Lung (tissue), 12 donors: ENCODE data around the gene SELENOF. TPM values are rescaled to one million over a fixed set of nuclear protein-coding genes. Genes with fewer than 3 reads are reported as not detected.

Source experiments
- ATAC-seq: fragments of 200-7000 bp; cut with Tn5 transposase; one replicate; pipeline ENCODE4 v1.9.1; 2020; ENCODE audit warnings: moderate number of reproducible peaks; ENCODE audit not compliant: insufficient read depth, low FRiP score
- DNase-seq, 3 donors: peaks; one replicate each; pipeline ENCODE4 v3.0.0-alpha.2; 2013 to 2017
- H3K27ac ChIP-seq, 2 donors: one replicate each; pipeline ENCODE4 v1.5.1; 2013; ENCODE audit warnings: mild to moderate bottlenecking in 2 of 2, moderate library complexity in 2 of 2, control low read depth in 1 of 2, inconsistent platforms in 1 of 2, low read depth in 1 of 2, low read length in 1 of 2
- H3K27me3 ChIP-seq, 3 donors: one replicate each; pipeline ENCODE4 v1.5.1; 2013; ENCODE audit warnings: low read length in 2 of 3; ENCODE audit not compliant: control insufficient read depth in 3 of 3, insufficient read depth in 3 of 3
- H3K36me3 ChIP-seq, 4 donors: one replicate each; pipeline ENCODE4 v1.5.1; 2013; ENCODE audit warnings: low read length in 4 of 4, mild to moderate bottlenecking in 1 of 4, moderate library complexity in 1 of 4; ENCODE audit not compliant: control insufficient read depth in 4 of 4, insufficient read depth in 4 of 4
- H3K4me1 ChIP-seq, 5 donors: one replicate each; pipeline ENCODE4 v1.5.1; 2013; ENCODE audit warnings: low read length in 5 of 5, mild to moderate bottlenecking in 2 of 5, moderate library complexity in 1 of 5; ENCODE audit not compliant: control insufficient read depth in 5 of 5, insufficient read depth in 5 of 5
- H3K4me3 ChIP-seq: one replicate; pipeline ENCODE4 v1.5.1; 2013; ENCODE audit warnings: mild to moderate bottlenecking, control low read depth, moderate library complexity
- H3K9ac ChIP-seq, 2 donors: one replicate each; pipeline ENCODE4 v1.5.1; 2013; ENCODE audit warnings: low read length in 2 of 2, control low read depth in 1 of 2; ENCODE audit not compliant: insufficient read depth in 1 of 2
- H3K9me3 ChIP-seq, 4 donors: one replicate each; pipeline ENCODE4 v1.5.1; 2013; ENCODE audit warnings: low read length in 3 of 4, mild to moderate bottlenecking in 1 of 4, moderate library complexity in 1 of 4; ENCODE audit not compliant: control insufficient read depth in 4 of 4, insufficient read depth in 3 of 4
- WGBS, 2 donors: extraction: QIAGEN DNeasy Blood & Tissue Kit; methylation state at CpG; one replicate each; pipeline ENCODE4 v1.1.7; 2013; 5-methylcytosine and 5-hydroxymethylcytosine counted together
- polyA plus RNA-seq, 2 donors: library from polyadenylated mRNA; stranded (reverse); fragments of 200-250 nt; gene quantifications; one replicate each; pipeline ENCODE4 v1.2.1, GENCODE V29; 2013
- total RNA-seq, 2 donors: library from RNA; depleted of rRNA in 1 of 2; stranded (reverse); fragments of >200 nt in 1 of 2; gene quantifications; one replicate each; pipeline ENCODE4 v1.2.1, GENCODE V29; 2014 to 2021
- TF ChIP-seq, protein P1 (sequence below): IDR thresholded peaks from 2 replicates; pipeline ENCODE4 v1.5.1; 2012; ENCODE audit warnings: mild to moderate bottlenecking; ENCODE audit errors: control extremely low read depth, extremely low read depth
- donor health status: control.
- donor health status: control.
- donor health status: Bipolar disorder and iron deficiency.
- donor health status: healthy.
- donor health status: DM: yes; HTN: yes; CAD: no.

Gene SELENOF
- total and polyA plus RNA-seq, 4 donors = 132 to 240 (median 207) TPM

DNA sequence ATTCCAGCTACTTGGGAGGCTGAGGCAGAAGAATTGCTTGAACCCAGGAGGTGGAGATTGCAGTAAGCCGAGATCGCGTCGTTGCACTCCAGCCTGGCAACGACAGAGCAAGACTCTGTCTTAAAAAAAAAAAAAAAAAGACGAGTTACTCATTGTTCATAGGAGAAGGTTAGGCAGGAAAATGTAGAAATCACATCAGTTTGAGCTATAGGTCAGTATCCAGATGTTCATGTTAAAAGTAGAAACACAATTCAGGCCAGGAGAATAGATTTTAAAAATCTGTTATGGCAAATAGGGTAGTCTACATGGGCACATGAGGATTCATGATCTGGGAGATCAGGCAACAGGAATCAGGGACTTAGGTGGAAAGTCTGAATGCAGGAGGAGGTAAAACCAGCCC, 57.7 kb downstream of the SELENOF start:
- no peak overlapping the region for H3K27ac ChIP-seq
- TF ChIP-seq, protein P1, sequence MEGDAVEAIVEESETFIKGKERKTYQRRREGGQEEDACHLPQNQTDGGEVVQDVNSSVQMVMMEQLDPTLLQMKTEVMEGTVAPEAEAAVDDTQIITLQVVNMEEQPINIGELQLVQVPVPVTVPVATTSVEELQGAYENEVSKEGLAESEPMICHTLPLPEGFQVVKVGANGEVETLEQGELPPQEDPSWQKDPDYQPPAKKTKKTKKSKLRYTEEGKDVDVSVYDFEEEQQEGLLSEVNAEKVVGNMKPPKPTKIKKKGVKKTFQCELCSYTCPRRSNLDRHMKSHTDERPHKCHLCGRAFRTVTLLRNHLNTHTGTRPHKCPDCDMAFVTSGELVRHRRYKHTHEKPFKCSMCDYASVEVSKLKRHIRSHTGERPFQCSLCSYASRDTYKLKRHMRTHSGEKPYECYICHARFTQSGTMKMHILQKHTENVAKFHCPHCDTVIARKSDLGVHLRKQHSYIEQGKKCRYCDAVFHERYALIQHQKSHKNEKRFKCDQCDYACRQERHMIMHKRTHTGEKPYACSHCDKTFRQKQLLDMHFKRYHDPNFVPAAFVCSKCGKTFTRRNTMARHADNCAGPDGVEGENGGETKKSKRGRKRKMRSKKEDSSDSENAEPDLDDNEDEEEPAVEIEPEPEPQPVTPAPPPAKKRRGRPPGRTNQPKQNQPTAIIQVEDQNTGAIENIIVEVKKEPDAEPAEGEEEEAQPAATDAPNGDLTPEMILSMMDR = no peak
- no peaks in the 10 kb centered on the region for H3K4me1 ChIP-seq
- 94% methylated on average over 6 of the region's 6 CpGs for WGBS, 2 donors
- H3K9ac ChIP-seq = no peak overlapping the region
- H3K36me3 ChIP-seq = no peaks in the 10 kb centered on the region
- DNase-seq (no peak), ATAC-seq (no peak)
- H3K27me3 ChIP-seq = no peaks in the 10 kb centered on the region
- H3K9me3 ChIP-seq = no peaks in the 10 kb centered on the region
- no peak overlapping the region for H3K4me3 ChIP-seq

DNA sequence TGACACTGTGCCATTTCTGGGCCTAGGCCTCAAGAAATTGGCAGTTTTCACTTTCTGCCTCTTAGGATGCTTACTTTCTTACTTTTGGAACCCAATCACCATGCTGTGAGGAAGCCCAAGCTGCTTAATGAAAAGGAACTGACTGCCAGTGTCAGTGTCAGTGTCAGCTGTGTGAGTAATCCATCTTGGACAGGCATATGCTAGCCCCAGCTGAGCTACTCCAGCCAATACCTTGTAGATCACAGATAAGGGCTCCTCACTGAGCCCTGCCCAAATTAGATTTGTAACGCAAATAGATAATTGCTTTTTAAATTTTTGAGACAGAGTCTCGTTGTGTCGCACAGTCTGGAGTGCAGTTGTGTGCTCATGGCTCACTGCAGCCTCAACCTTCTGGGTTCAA, 59.6 kb downstream of the SELENOF start:
- no peak for DNase-seq
- WGBS, 2 donors = 98 to 99% methylated on average over 3 of the region's 3 CpGs
- H3K27ac ChIP-seq = no peak overlapping the region
- ATAC-seq = no peak
- H3K36me3 ChIP-seq = no peaks in the 10 kb centered on the region
- no peaks in the 10 kb centered on the region for H3K9me3 ChIP-seq
- H3K4me1 ChIP-seq = no peaks in the 10 kb centered on the region
- no peak overlapping the region for H3K4me3 ChIP-seq
- TF ChIP-seq, protein P1 = no peak
- no peak overlapping the region for H3K9ac ChIP-seq
- no peaks in the 10 kb centered on the region for H3K27me3 ChIP-seq

DNA sequence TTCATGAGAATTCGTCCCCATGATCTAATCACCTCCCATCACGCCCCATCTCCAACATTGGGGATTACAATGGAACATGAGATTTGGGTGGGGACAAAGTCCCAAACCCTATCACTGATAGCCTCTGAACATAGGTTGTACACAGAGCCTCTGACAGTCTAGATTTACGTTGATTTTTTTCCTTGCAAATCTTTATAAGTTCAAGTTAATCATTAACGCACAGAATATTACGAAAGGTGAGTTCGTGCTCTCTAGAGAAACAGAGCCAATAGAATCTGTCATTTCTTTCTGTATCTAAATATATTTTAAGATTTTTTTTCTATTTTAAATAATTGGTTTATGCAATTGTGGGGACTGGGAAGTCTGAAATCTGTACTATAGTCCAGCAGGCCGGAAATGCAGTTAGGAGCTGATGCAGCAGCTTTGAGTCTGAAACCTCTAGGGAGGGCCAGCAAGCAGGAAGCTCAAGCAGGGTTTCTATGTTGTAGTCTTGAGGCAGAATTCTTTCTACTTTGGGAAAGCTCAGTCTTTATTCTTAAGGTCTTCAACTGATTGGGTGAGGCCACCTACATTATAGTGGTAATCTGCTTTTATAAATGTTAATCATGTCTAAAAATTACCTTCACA, 61.0 kb downstream of the SELENOF start:
- Histone ChIP-seq H3K27ac (no peak overlapping the region), H3K36me3 (no peaks in the 10 kb centered on the region), H3K9ac (no peak overlapping the region), H3K4me1 (no peaks in the 10 kb centered on the region), H3K4me3 (no peak overlapping the region), H3K27me3 (no peaks in the 10 kb centered on the region), H3K9me3 (no peaks in the 10 kb centered on the region)
- ATAC-seq = no peak
- TF ChIP-seq, protein P1 = no peak
- no peak for DNase-seq
- WGBS, 2 donors = 84 to 94% methylated on average over 7 of the region's 7 CpGs

DNA sequence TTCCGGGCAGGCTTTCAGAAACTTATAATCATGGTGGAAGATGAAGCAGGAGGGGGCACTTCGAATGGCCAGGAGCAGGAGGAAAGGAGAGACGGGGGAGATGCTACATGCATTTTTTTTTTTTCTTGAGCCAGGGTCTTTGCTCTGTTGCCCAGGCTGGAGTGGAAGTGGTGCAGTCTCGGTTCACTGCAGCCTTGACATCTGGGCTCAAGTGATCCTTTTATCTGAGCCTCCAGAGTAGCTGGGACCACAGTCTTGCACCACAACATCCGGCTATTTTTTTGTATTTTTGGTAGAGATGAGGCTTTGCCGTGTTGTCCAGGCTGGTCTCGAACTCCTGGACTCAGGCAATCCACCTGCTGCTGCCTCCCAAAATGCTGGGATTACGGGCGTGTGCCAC, 61.6 kb downstream of the SELENOF start:
- Histone ChIP-seq H3K4me1 (no peaks in the 10 kb centered on the region), H3K9me3 (no peaks in the 10 kb centered on the region), H3K27me3 (no peaks in the 10 kb centered on the region), H3K36me3 (no peaks in the 10 kb centered on the region), H3K4me3 (no peak overlapping the region), H3K27ac (no peak overlapping the region), H3K9ac (no peak overlapping the region)
- 91 to 97% methylated on average over 9 of the region's 9 CpGs for WGBS, 2 donors
- TF ChIP-seq, protein P1 = no peak
- ATAC-seq = no peak
- no peak for DNase-seq
